ENCODE data around the gene COL4A3.
"Not testable (repeated sequence)": the region's sequence is repeated elsewhere in the genome, so short reads cannot be mapped to it uniquely, and the experiment has no call there.

COL4A3 gene

DNA sequence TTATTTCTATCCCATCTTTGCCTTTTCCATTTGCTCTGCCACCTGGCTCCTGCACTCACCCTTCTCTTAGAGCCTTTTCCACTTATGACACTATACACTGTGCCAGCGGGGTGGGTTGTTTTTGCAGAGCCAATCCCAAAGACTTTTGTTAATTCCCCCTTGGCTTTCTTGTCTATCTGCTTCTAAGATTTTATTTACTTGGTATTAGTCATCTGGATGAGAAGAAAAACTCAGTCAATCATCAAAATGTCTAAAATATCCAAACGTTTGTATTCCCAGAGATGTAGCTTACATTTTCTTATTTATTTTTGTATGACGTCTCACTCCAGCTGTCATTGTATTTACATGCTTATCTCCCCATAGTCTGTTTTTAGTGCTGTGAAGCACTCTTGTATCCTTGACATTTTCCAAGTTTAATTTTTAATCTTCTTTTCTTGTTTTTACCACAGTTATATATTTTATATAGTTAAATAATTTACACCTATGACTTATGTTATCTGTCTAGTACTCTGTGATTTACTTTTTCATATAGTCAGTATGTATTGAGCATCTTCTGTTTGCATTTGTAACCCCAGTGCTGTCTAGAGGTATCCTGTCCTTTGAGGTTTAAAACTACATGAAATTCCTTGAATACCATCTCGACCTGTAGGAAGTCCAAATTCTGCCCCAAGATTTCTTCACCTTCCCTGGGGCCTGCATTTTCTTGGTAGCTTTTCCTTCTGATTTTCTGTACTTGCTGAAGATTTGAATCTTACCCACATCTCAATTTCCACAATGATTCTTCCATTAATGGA lies 55.1 kb downstream of the COL4A3 start:
- no peak for DNase-seq

DNA sequence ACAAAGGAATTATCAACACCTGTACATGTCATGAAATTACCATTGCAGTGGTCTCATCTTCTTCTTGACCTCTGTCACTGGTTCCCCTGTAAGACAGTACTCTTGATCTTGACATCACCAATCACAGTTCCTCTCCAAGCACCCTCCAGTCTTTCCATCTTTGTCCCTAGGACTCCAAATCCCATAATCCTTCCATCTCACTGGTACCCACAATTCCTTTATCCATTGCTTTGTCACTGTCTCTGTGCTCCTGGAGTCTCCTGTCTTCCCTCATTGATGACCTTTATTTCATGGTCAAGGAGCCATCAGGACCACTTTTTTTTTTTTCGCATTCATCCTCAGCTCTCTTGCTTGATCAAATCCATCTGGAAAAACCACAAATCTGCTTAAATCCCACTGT lies 56.7 kb downstream of the COL4A3 start:
- DNase-seq, result no peak

DNA sequence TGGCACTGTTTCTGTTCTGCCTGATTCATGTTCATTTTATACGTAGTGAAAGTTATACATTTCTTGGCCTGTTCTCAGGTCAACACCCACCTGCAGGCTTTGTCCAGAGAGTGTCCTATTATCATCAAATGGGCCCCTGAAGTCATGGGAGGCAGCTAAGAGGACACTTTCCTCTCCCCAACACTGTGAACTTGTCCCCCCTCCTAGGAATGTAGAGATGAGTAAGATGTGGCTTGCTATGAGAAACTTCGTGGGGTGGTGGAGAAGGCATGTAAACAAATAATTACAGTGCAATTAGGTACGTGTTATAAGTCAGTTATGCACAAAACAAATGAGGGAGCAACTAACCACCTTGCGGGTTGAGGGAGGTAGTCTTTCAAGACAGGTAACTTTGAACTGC lies 57.9 kb downstream of the COL4A3 start:
- DNase-seq, result no peak

DNA sequence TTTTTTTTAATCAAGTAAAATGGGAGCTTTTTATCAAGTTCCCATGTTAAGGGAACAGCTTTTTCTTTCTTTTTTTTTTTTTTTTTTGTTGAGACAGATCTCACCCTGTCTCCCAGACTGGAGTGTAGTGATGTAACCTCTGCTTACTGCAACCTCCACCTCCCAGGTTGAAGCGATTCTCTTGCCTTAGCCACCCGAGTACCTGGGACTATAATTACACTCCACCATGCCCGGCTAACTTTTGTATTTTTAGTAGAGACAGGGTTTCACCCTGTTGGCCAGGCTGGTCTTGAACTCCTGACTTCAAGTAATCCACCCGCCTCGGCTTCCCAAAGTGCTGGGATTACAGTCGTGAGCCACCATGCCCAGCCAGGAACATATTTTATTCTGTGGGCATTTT lies 61.2 kb downstream of the COL4A3 start:
- DNase-seq, result not testable (repeated sequence)

DNA sequence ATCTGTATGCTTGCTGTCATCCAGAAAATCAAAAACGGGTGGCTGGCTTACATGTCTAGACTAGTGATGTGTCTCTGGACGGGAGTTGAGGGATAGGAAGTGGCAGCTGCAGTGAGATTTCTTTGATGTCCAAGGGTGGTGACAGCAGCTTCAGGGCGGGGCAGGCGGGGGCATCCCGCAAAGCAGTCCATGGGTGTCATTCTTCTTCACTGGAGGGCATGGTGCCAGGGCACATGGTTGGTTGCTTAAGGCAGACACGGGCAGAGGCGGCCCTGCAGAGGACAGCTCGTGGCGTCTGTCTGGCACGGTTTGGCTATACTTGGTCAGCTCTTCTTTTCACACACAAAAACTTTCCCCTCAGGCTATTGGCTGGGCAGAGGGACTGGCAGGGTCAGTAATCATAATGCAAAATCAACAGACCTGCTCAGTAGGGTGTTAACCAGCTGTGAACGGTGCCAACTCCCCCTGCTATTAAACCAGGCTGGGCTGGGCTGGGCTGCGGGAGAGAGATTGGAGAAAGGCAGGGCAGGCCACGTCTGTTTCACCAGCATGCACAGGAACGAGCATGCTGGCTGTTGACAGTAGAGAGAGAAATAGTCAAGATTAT lies 63.7 kb downstream of the COL4A3 start:
- peak; percentile 98 for DNase-seq

DNA sequence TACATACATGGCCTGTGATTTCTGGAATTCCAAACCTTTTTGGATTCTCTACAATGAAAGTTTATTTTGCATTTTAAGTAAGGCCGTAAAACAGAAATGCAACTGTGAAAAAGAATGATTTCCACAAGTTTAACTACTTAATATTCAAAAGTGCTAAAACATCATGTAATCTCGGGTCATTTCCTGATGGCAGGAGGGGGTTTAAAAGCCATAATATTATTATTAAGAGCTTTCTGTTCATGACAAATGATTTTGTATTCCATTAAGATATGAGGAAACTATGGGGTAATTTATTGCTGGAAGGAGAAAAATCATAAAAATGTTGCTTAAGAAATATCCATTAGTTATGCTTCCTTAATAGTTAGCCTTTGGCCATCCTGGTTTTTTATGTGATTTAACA lies 65.7 kb downstream of the COL4A3 start:
- no peak for DNase-seq

DNA sequence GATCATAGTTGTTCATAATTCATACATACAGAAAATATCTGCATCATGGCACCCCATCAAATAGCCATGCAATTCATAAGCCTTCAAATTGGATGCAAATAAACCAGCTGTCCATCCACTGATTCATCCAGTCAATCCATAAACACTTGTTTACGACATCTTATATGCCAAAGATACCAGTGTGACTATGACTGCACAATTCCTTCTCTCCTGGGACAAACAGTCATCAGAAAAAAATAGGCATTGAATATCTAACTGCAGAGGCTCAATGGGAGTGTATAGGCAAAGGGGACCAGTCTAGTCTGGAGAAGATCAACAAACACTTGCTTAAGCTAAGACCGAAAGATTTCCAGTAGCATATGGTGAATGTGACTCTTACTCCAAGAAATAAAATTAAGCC lies 70.0 kb downstream of the COL4A3 start:
- DNase-seq, result no peak

DNA sequence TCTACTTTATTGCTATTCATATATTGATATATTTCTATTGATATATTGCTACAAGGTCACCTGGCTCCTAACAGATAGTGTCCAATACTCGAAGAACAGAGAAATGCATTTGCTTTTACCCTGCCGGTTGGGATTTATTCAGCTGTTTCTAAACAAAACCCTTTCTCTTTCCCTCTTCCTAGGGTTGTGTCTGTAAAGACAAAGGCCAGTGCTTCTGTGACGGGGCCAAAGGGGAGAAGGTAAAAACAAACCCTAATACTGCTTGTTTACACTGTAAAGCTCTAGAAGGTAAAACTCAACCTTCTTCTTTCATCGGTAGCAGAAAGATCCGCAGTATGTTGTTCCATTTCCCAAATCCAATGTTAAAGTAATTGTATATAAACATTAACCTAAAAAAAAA lies 73.4 kb downstream of the COL4A3 start:
- DNase-seq, result peak; percentile 29

DNA sequence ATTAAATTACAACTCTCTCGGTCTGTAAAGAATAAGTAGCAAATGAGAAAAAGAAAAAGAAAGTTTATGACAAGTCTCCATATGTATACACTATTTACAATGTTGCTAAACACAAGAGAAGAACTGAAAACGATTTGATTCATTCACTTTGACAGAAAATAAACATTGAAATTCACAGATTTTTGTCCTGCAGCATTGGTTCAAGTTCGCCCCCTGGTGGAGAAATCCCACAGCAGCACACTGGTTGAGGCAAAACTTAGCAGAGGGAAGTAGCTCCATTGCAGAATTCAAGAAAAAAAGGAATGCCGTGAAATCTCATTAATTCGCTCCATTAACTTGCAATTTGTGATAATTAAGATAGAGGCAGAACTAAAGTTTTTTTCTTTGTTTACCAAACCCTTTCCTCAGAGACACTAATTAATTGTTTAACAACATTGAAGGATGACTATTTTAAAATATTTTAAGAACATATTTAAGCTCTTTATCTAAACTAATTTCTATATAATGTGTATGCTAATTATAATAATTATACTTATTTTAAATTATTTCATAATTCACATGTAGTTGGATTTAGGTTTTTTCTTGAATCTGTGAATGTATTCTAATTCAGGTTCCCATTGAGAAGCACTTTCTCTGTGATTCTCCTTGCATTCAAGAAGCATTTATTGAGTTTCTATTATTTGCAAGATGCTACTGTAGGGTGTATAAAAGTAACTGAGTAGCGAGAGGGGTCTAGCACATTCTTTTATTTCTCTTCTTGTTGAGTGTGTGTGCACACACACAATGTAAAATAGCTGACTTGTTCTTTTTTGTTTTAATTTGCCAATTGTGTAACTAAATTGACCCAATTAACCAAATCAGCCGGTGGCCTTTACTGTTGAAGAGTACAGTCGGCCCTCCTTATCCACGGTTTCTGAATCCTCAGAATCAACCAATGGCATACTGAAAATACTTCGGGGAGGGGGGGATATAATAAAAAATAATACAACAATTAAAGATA lies 74.1 kb downstream of the COL4A3 start:
- DNase-seq, result peak; percentile 63

DNA sequence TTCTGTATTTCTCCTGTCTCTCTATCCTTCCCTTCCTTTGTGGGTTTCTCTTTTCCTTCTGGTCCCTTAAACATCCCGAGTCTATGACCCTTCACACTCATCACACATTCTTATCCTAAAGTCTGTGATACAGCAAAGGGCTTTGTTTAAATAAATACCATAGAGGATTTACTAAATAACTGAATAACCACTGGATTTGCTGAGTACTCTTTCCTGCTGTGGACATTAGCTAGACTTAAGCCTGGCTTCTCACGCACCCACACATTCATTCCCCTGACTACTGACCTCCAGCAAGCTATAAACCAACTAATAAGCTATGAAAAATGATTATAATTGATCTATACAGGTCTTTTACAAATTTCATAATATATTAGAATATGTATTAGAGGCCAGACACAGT lies 76.6 kb downstream of the COL4A3 start:
- DNase-seq, result no peak

DNA sequence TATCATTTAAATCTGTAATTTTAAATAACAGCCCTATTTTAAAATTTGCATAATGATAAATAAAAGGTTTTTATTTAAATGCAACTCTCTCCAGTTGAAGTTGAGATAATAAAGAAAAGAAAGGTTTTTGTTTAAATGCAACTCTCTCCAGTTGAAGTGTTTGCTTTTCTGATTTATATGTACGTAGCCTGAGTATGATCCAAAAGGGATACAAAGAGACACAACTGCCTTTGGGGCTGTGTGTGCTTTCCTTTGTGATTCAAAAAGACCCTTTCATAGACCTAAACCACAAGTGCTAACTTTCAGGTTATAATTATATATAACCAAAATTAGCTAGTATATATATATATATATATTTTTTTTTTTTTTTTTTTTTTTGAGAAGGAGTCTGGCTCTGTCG lies 84.5 kb downstream of the COL4A3 start:
- no peak for DNase-seq

DNA sequence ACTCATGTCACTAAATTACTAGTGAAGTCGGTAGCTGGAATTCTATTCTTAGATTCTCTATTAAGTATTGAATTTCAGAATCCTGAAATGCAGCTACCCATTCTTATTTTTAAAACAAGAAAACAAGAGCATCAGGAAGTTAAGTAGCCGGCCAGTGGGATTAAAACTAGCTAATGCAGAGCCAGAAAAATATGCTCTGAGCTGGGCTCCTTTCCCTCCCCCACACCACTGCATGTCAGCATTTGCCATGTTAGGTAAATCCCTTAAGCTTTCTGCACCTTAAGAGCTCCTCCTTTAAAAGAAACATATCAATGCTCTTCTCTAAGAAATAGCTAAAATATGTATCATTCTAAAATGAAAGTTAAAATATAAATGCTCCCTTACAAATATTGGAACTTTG lies 88.4 kb downstream of the COL4A3 start:
- DNase-seq, result no peak

DNA sequence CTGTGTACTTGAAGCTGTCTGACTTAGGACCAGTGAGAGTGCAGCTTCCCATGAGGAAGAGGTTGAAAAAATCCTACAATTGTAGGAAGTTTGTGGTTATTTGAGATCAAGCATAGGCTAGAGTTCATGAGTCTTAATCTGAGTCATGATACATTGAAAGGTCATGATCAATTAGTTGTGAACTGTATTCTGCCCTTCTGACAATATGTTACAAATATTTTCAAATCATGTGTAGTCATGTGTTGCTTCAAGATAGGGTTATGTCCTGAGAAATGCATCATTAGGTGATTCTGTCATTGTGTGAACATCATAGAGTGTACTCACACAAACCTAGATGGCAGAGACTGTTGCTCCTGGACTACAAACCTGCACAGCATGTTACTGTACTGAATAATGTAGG lies 92.2 kb downstream of the COL4A3 start:
- no peak for DNase-seq

DNA sequence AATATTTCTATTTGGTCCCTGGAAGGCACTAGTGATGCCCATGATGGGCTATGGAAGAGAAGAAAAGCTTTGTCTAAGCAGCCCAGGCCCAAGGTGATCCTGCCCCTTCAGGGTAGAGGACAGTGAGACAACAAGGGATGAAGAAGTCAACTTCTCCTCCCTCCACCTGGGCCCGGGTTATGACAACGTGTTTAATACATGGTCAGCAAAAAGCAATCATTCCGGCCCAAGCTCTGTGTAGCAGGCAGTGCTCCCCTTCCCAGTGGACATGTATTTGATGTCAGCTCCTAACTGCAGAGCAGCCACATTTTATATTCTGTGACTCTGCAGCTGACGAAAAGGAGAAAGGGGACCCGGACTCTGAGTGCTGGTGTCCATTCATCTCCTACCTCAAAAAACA lies 93.4 kb downstream of the COL4A3 start:
- no peak for DNase-seq

DNA sequence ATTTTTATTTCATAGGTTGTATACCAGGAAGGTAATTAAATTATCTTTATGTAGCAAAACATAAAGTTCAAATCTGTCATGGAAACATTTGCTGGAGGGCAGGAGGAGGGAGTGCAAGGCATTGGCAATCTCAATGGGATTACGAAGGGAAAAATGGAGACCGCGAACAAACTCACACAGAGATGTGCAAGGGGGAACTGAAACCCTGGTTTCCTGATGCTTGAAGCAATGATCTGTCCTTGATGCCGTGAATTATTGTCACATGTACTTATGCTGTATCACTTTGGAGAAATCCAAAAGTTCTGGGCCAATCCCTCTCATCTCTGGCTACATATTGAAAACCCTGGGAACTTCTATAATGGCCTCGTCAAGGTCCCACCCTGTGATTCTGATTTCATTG lies 95.6 kb downstream of the COL4A3 start:
- no peak for DNase-seq

DNA sequence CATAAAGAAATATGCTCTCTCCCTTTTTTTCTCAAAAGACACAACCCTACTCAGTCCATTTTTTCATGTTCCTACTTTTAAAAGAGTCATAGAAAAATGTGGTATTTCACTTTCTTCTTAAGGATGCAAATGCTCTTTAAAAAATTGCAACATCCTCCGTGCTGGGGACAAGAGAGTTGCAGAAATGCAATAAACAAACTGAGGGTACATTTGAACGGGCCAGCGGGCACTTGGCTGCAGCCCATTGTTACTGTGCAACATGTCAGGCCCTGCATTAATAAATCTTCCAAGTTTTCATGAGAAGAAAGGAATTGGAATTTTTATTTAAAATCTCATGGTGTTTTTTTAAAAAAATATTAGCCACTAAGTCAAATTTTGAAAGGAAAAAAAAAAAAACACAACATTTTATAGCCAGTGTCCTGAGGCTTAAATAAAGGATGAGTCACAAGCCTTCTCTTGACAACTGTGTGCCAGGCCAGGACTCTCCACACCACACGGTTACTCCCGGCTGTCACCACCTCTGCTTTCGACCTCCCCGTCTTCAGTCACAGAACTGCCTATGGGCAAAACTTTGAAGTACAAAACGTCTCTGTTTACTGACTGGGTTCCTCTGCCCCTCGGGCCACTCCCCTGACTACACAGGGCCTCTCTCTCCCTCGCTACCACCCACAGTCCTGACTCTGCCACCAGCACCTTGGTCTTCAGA lies 103.1 kb downstream of the COL4A3 start:
- DNase-seq, result no peak

DNA sequence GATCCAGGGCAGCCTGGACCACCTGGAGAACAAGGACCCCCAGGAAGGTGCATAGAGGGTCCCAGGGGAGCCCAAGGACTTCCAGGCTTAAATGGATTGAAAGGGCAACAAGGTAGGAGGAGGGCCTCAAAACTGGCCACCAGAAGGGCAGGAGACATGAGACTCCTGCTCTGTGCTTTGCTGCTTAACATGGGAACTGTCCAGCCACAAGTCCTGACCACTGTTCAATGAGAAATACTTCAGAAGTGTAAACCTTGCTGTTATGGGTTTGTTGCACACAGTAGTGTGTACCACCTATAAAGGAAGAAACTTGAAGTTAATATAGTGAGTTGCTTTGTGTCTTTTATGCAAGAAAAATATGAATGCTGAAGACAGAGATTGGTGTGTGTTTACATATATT lies 116.5 kb downstream of the COL4A3 start:
- DNase-seq, result no peak

DNA sequence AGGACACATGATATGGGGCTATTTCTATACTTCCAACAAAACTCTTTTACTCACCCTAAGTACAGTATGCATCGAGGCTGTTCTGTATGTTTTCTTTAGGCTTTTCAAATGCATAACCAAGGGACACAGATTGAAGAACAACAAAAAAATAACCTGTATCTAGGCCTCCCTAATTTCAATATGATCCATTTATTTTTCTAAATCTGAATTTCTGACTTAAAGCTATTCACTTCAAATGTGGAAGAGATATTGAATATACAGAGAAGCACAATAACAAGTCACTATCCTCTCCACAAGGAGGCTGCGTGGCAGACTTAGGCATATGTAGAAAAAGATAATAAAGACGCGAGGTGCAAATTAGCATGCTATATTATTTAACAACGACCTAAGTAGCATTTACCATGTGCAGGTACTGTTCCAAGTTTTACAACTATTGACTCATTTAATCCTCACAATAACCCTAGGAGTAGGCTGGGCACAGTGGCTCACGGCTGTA lies 121.4 kb downstream of the COL4A3 start:
- no peak for DNase-seq

DNA sequence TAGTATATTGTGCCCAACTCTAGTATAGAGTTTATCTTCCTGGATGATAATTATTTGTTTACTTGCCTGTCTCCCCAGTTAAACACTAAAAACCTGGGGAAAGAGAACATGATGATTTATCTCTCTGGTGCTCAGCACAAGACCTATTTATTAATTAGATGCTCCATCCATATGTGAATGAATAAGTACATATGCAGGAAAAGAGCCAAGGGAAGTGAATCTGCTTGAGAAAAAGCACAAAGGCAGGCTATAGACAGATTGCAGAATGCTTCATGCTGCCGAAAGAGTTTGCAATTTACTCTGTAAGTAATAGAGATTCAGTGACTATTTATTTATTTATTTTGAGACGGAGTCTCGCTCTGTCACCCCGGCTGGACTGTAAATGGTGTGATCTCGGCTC lies 123.3 kb downstream of the COL4A3 start:
- no peak for DNase-seq

DNA sequence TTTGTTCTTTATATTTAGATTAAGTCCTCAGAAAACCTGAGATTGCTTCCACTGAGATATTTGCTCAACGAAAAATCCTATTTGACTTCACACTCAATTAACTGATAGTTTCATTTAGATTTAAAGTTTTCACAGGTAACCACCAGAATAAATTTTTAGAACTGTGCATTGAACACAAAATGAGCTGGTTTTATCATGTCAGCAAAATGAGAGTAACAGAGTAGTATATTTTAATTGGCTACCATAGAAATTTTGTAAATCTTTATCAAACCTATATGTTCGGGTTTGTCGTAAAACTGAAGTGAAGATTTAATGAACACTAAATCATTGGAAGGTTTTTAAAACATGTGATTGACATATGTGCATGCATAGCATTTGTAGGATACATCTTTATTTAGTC lies 127.9 kb downstream of the COL4A3 start:
- no peak for DNase-seq

DNA sequence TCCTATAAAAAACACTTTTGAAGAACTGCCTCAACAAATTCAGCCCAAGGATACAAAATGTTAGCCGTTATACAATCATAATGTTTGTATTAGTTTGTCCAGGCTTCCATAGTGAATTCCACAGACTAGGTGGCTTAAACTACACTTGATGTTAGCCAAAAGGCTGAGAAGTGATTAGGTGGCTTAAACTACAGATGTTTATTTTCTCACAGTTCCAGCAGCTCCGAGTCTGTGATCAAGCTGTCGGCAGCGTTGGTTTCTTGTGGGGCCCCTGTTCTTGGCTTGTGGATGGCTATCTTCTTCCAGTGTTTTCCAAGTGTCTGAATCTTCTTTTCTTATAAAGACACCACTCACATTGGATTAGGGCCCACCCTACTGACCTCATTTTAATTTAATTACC lies 129.1 kb downstream of the COL4A3 start:
- no peak for DNase-seq

DNA sequence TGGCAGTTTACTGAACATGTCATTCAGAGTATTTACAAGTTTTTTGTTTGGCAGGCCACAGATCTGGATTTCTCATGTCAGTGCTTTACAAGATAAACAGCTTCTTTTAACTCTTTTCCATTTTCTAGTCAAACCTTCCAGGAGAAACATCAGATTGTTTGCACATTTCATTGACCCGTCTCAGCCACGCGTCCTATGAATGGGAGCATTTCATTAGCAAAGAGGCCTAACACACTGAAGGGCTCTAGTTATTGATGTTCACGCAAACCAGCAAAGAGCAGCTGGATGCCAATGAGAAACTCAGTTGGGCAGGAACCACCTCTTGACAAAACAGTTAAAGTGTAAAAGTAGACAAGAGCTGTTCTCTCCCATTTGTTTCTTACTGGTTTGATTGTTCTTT lies 131.4 kb downstream of the COL4A3 start:
- peak; percentile 65 for DNase-seq
